GM15510 (cell line): ENCODE measurements around the gene NKPD1.

Experiments used
- POLR2A ChIP-seq: IDR thresholded peaks from 3 replicates; pipeline ENCODE4 v1.6.1; 2011; ENCODE audit warnings: borderline replicate concordance; ENCODE audit not compliant: insufficient read length; ENCODE audit errors: extremely low read depth

NKPD1 gene

DNA sequence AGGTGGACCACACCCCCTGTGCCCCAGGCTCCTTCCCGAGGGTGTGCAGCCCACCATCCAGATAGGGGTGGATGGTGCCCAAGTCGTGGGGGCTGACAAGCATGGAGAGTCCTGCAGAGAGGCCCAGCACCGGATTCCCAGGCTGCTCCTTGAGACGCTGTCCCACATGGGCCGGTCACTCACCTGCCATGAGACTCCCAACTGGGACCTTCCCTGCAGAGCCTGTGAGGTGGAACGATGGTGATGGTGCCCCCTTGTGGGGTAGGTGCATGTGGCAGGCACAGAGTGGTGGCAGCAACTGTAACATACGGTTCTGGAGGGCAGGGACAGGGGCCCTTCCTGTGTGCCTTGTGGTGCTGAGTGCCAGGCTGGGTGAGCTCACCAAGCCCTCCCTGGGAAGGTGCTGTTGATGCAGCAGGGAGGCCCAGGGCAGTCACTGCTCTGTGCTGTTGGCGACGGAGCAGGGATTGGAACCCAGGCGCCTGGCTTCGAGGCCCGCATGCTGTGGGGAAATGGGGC, 34.7 kb downstream of the NKPD1 start:
- TF ChIP-seq POLR2A, result no peak

- no peak for TF ChIP-seq POLR2A
These were observed 35.4 kb downstream of the NKPD1 start for GRCh38 chr19:45125360-45125759.

GRCh38 chr19:45124021-45124420, 36.8 kb downstream of the NKPD1 start:
- no peak for TF ChIP-seq POLR2A

DNA sequence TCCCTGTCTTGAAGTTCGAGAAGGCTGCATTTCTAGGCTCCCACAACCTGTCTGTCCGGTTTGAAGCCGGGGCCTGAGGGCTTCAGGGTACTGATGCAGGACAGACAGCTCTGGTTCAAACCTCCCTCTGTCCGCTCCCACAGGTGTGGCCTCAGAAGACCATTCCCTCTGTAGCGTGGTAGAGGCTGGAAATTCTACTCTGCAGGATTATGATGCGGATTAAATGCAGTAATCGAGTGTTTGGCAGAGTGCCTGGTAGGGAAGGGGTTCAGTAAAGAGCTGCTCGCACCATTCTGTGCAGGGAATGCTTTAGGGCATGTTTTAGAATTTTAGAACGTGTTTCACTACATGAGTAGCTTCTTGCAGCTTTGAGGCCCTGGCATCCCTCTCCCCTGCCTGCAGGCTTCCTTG, 37.3 kb downstream of the NKPD1 start:
- TF ChIP-seq POLR2A, result no peak

DNA sequence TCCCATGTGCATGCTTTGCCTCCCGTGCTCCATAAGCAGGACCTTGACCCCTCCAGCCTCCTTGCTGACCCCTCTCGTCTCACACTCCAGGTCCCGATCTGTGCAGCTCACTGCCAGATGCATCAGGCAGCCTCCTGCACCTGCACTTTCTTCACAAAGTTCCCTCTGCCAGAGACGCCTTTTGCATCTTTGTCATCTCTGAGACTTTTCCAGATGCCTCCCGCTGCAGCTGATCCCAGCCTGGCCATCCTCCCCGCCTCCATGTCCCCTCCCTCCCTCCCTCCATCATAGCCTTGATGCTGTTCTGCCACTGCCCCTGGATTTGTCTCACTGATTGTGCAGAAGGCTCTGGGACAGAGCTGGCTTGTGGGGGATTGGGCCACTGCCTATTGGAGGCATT, 38.0 kb downstream of the NKPD1 start:
- TF ChIP-seq POLR2A, result no peak

- TF ChIP-seq POLR2A, result no peak
These were observed 38.9 kb downstream of the NKPD1 start for GRCh38 chr19:45121827-45122345.

GRCh38 chr19:45119582-45119981, 41.2 kb downstream of the NKPD1 start:
- no peak for TF ChIP-seq POLR2A

GRCh38 chr19:45118106-45118505, 42.7 kb downstream of the NKPD1 start:
- no peak for TF ChIP-seq POLR2A

- TF ChIP-seq POLR2A, result no peak
These were observed 43.1 kb downstream of the NKPD1 start for GRCh38 chr19:45117671-45118070.

- TF ChIP-seq POLR2A, result no peak
These were observed 43.6 kb downstream of the NKPD1 start for GRCh38 chr19:45117167-45117594.

GRCh38 chr19:45115809-45116615, 44.8 kb downstream of the NKPD1 start:
- TF ChIP-seq POLR2A, result no peak

DNA sequence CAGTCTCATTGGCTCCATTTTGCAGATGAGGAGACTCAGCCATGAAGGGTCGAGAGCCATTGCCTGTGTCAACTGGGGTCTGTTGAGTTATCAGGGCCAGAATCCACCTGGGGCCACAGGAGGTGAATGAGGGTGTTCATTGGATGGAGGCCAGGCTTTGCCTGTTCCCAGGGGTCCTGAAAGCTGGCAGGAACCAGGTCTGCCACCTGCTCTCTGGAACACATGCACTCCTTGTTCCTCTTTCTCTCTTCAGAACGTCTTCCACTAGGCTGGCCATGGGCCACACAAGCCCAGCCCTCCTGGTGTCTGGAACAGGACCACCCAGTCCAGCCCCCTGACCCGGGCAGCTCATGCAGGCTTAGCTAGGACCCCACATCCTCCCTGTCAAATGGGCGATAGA, 46.7 kb downstream of the NKPD1 start:
- TF ChIP-seq POLR2A, result no peak

GRCh38 chr19:45113628-45114027, 47.2 kb downstream of the NKPD1 start:
- no peak for TF ChIP-seq POLR2A

GRCh38 chr19:45112111-45112827, 48.5 kb downstream of the NKPD1 start:
- no peak for TF ChIP-seq POLR2A
